GM12891 (cell line): ENCODE data around the gene CAPN10.

ENCODE experiments used
- POLR2A ChIP-seq: IDR thresholded peaks from 2 replicates; pipeline ENCODE4 v1.6.1; 2011; ENCODE audit warnings: low read depth, low read length, control low read depth
- POLR2AphosphoS5 ChIP-seq: IDR thresholded peaks from 2 replicates; pipeline ENCODE4 v1.6.1; 2011; ENCODE audit warnings: low read depth, low read length, control low read depth
- TAF1 ChIP-seq: IDR thresholded peaks from 2 replicates; pipeline ENCODE4 v1.6.1; 2011; ENCODE audit warnings: low read depth, low read length, control low read depth

DNA sequence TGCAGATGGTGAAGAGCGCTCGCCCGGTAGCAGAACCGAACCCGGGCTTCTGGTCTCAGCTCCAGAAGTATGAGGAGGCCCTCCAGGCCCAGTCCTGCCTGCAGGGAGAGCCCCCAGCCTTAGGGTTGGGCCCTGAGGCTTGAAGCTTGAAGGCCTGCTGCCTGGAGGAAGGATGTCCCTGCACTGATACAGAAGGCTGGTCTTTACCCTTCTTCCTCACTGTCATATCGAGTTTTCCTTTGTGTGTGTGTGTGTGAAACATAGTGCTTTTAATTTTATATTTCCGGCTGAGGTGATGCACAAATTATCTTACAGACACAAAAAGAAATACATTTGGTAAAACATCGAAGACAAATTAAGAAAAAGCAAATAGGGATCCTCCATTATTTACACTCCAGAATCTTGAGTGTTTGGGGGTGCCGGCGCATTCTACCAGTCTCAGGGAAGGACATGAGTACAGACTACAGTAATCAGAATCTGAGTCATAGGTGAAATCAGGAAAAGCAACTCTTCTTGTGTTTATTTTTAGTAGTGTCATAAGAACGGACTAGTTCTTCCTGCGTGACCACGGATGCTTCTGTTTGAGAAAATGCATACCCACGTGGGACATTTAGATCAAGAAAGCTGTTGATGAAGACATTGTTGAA lies 25.1 kb upstream of the CAPN10 start:
- no peak for TF ChIP-seq POLR2A
- TF ChIP-seq POLR2AphosphoS5, result no peak; the same call in 1 of the 2 replicates
- TF ChIP-seq TAF1, result no peak; the same call in 1 of the 2 replicates
